MCF 10A (cell line): ENCODE results near the gene NRG3. TPM values are rescaled to one million over a fixed set of nuclear protein-coding genes. Genes with fewer than 3 reads are reported as not detected.

ENCODE experiments used
- BruUV-seq: library from RNA; stranded (reverse); fragments of 400-500 nt; replicated peaks from 2 replicates; lab custom pipeline; 2021; lab: Mats Ljungman, UMichigan
- CTCF ChIA-PET: fragments of 300-600 bp; sonication (Branson Sonifier 250); formaldehyde crosslinking; extraction: SDS; loops from one replicate; lab custom pipeline; 2021; ENCODE audit warnings: antibody characterized with exemption, inconsistent platforms; lab: Yijun Ruan, JAX
- POLR2A ChIA-PET: fragments of 300-600, 350-650 bp; sonication (Branson Sonifier 250); formaldehyde crosslinking; extraction: SDS; loops from one replicate; lab custom pipeline; 2020; ENCODE audit warnings: antibody characterized with exemption, inconsistent platforms; lab: Yijun Ruan, JAX
- DNase-seq: peaks from one replicate; pipeline ENCODE4 v3.0.0-alpha.2; 2018; ENCODE audit not compliant: unreplicated experiment
- H3K27ac Mint-ChIP-seq: one replicate; pipeline ENCODE4 v1.8.0; 2022; ENCODE audit warnings: mild to moderate bottlenecking, low read depth, mixed read lengths; ENCODE audit not compliant: unreplicated experiment
- H3K27me3 Mint-ChIP-seq: one replicate; pipeline ENCODE4 v1.8.0; 2022; ENCODE audit warnings: mixed read lengths; ENCODE audit not compliant: insufficient read depth, unreplicated experiment
- H3K36me3 Mint-ChIP-seq: one replicate; pipeline ENCODE4 v1.8.0; 2022; ENCODE audit warnings: mild to moderate bottlenecking, moderate library complexity, mixed read lengths; ENCODE audit not compliant: insufficient read depth, unreplicated experiment
- H3K4me1 Mint-ChIP-seq: one replicate; pipeline ENCODE4 v1.8.0; 2022; ENCODE audit warnings: mixed read lengths; ENCODE audit not compliant: insufficient read depth, unreplicated experiment
- H3K4me3 Mint-ChIP-seq: one replicate; pipeline ENCODE4 v1.8.0; 2022; ENCODE audit warnings: mild to moderate bottlenecking, moderate library complexity, mixed read lengths; ENCODE audit not compliant: unreplicated experiment
- H3K9me3 Mint-ChIP-seq: one replicate; pipeline ENCODE4 v1.8.0; 2022; ENCODE audit warnings: mixed read lengths; ENCODE audit not compliant: unreplicated experiment
- intact Hi-C: fragments of 100-400 bp; cut with micrococcal nuclease; formaldehyde crosslinking; loops from 2 replicates; pipeline ENCODE4 v1.14.1; 2022
- total RNA-seq: library from RNA; stranded (reverse); gene quantifications from 2 replicates; pipeline ENCODE4 v1.2.3, GENCODE V29; 2022
- TF ChIP-seq, protein P1 (sequence below): fragments of 200-600 bp; IDR thresholded peaks from one replicate; pipeline ENCODE4 v1.8.0; 2022; ENCODE audit warnings: antibody characterized with exemption, mild to moderate bottlenecking; ENCODE audit not compliant: unreplicated experiment

The NRG3 gene
- total RNA-seq, 1 experiment from 2014 or later = not detected

DNA sequence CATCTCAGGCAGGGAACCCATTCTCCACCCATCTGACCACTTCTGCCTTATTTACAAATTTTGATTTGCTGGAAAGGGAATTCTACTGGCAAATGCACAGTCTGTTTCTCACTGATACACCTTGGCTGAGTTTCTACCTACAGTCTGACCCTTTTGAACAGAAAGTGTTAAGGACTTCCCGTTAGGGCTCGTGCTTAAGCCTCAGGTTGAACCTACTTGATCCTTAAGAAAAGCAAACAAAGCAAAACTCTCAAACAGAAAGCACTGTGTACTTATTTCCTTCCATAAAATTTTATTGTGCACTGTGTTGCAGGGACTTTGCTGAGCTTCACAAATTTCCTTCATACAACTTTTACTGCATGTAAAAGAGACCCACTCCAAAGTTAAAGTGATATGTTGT is 367.8 kb downstream of the NRG3 start:
- H3K4me3 Mint-ChIP-seq = no peak overlapping the region
- no peaks in the 10 kb centered on the region for H3K36me3 Mint-ChIP-seq
- TF ChIP-seq, protein P1, sequence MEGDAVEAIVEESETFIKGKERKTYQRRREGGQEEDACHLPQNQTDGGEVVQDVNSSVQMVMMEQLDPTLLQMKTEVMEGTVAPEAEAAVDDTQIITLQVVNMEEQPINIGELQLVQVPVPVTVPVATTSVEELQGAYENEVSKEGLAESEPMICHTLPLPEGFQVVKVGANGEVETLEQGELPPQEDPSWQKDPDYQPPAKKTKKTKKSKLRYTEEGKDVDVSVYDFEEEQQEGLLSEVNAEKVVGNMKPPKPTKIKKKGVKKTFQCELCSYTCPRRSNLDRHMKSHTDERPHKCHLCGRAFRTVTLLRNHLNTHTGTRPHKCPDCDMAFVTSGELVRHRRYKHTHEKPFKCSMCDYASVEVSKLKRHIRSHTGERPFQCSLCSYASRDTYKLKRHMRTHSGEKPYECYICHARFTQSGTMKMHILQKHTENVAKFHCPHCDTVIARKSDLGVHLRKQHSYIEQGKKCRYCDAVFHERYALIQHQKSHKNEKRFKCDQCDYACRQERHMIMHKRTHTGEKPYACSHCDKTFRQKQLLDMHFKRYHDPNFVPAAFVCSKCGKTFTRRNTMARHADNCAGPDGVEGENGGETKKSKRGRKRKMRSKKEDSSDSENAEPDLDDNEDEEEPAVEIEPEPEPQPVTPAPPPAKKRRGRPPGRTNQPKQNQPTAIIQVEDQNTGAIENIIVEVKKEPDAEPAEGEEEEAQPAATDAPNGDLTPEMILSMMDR = no peak
- peaks cover 17% of the 10 kb centered on the region for H3K4me1 Mint-ChIP-seq
- intact Hi-C loops = no loop called here
- POLR2A ChIA-PET = no interaction called here
- no peak overlapping the region for H3K27ac Mint-ChIP-seq
- H3K9me3 Mint-ChIP-seq = no peaks in the 10 kb centered on the region
- no peaks in the 10 kb centered on the region for H3K27me3 Mint-ChIP-seq
- no TSS peak for BruUV-seq
- CTCF ChIA-PET = interaction anchor here (1.2 kb wide), 1 partner anchor 27 kb away, joined by 3 read pairs; no protein-coding TSS in a partner anchor
- no peak for DNase-seq

DNA sequence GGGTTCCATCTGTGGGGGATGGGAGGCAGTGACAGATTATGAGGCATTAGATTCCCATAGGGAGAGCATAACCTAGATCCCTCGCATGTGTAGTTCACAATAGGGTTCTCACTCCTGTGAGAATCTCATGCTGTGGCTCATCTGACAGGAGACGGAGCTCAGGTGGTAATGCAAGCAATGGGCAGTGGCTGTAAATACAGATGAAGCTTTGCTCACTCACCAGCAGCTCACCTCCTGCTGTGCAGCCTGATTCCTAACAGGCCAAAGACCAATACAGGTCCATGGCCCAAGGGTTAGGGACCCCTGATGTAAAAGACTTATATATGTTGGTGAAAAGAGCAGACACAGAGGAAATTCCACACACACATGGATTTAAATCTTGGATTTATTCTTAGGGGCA is 370.2 kb downstream of the NRG3 start:
- ChIA-PET CTCF (interaction anchor here (0.6 to 0.7 kb wide), 3 partner anchors 24 to 103 kb away, joined by 3 to 4 read pairs (median 3); no protein-coding TSS in a partner anchor), POLR2A (interaction anchor here (0.7 kb wide), 1 partner anchor 8 kb away, joined by 3 read pairs; no protein-coding TSS in a partner anchor)
- Mint-ChIP-seq H3K9me3 (no peaks in the 10 kb centered on the region), H3K27ac (no peak overlapping the region), H3K36me3 (no peaks in the 10 kb centered on the region), H3K4me3 (no peak overlapping the region), H3K27me3 (no peaks in the 10 kb centered on the region), H3K4me1 (peaks cover 17% of the 10 kb centered on the region)
- intact Hi-C loops = no loop called here
- BruUV-seq = no TSS peak
- TF ChIP-seq, protein P1 = no peak
- DNase-seq = no peak

DNA sequence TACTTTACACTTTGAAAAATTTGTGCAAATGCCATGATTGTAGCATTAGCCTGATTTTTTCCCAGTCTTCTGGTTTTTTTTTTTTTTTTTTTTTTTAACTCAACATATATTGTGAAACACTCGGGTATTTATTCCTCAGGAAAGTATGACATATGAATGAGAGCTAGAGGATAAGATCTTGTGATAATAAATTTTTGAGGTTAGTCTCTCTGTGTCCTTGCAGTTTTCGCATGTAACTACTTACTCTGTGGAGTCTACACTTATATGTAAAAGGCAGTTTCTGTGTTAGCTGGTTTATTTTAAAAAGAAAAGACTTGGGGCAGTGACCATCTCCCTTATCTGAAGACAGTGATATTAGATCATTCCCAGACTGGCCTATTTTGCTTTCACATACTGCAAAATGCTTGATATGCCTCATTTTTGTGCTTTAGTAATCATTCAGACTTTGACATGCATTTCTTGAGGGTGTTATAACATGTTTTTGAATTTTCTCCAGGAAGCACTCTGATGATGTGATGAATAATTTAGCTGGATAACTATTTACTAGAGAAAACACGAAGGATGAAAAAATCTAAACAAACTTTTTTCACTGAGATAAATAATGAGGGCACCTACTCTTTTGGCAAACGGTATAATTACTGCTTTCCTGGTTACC is 371.0 kb downstream of the NRG3 start:
- BruUV-seq = no TSS peak
- Mint-ChIP-seq H3K9me3 (no peaks in the 10 kb centered on the region), H3K36me3 (no peaks in the 10 kb centered on the region), H3K27ac (no peak overlapping the region), H3K27me3 (no peaks in the 10 kb centered on the region), H3K4me3 (no peak overlapping the region), H3K4me1 (peaks cover 17% of the 10 kb centered on the region)
- TF ChIP-seq, protein P1 = no peak
- ChIA-PET CTCF (interaction anchor here (0.7 kb wide), 1 partner anchor 223 kb away, joined by 4 read pairs; no protein-coding TSS in a partner anchor), POLR2A (no interaction called here)
- intact Hi-C loops = no loop called here
- no peak for DNase-seq

DNA sequence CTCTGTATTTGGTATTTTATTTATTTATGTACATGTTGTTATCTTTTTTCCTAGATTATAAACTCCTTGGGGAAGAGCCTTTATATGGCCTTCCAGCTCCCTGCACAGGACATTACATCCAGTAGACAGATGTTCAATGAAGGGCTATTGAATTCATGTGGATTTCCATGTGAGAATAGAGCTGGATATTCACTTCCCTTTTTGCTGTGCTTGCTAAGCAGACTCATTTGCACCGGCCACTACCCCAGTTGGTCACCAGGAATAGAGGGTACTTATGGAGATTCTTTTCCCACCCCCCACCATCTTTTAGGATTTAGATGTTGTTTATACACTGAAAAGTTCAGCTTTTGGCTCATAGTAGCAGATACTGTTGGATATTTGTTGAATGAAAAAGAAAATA is 374.1 kb downstream of the NRG3 start:
- DNase-seq = no peak
- TF ChIP-seq, protein P1 = no peak
- intact Hi-C loops = no loop called here
- ChIA-PET CTCF (interaction anchor here (0.7 kb wide), 1 partner anchor 18 kb away, joined by 3 read pairs; no protein-coding TSS in a partner anchor), POLR2A (no interaction called here)
- BruUV-seq = no TSS peak
- Mint-ChIP-seq H3K27ac (no peak overlapping the region), H3K9me3 (no peaks in the 10 kb centered on the region), H3K4me1 (peaks cover 26% of the 10 kb centered on the region), H3K27me3 (no peaks in the 10 kb centered on the region), H3K36me3 (peaks cover 6% of the 10 kb centered on the region), H3K4me3 (no peak overlapping the region)
